Vagina (tissue), 2 donors: ENCODE measurements around the gene CRY1. TPM values are rescaled to one million over a fixed set of nuclear protein-coding genes. Genes with fewer than 3 reads are reported as not detected.
"Not testable (repeated sequence)": the region's sequence is repeated elsewhere in the genome, so short reads cannot be mapped to it uniquely, and the experiment has no call there.

Source experiments
- DNase-seq, 2 donors: peaks; one replicate each; pipeline ENCODE4 v3.0.0-alpha.2; 2017; ENCODE audit errors: extremely low spot score in 2 of 2
- H3K27ac ChIP-seq: fragments of 200-600 bp; sonication (generic); one replicate; pipeline ENCODE4 v1.5.1; 2019
- H3K27me3 ChIP-seq: fragments of 200-600 bp; sonication (generic); one replicate; pipeline ENCODE4 v1.5.1; 2019
- H3K36me3 ChIP-seq, 2 donors: fragments of 200-600 bp; sonication (generic); one replicate each; pipeline ENCODE4 v1.5.1; 2017 to 2019
- H3K4me1 ChIP-seq: fragments of 200-600 bp; sonication (generic); one replicate; pipeline ENCODE4 v1.5.1; 2019
- H3K4me3 ChIP-seq, 2 donors: fragments of 200-600 bp; sonication (generic); 1 replicate in 1 of 2; 2 replicates in 1 of 2; pipeline ENCODE4 v1.5.1; 2016 to 2019
- H3K9me3 ChIP-seq: fragments of 200-600 bp; sonication (generic); one replicate; pipeline ENCODE4 v1.5.1; 2019
- POLR2A ChIP-seq, 2 donors: fragments of 450-650 bp; IDR thresholded peaks; one replicate each; pipeline ENCODE4 v1.6.1; 2017; ENCODE audit warnings: antibody characterized with exemption in 2 of 2, mild to moderate bottlenecking in 2 of 2, moderate library complexity in 2 of 2
- POLR2AphosphoS5 ChIP-seq, 2 donors: sonication (generic); formaldehyde crosslinking; IDR thresholded peaks; one replicate each; pipeline ENCODE4 v1.9.0; 2017; ENCODE audit warnings: antibody characterized with exemption in 2 of 2, mild to moderate bottlenecking in 2 of 2, low read depth in 1 of 2; ENCODE audit not compliant: insufficient read depth in 1 of 2
- intact Hi-C: fragments of 100-400 bp; cut with DNase I; formaldehyde crosslinking; loops from one replicate; pipeline ENCODE4 v1.15.1; 2023
- total RNA-seq: library from RNA; depleted of rRNA; stranded (reverse); fragments of >200 nt; gene quantifications from one replicate; pipeline ENCODE4 v1.2.3, GENCODE V29; 2016
- TF ChIP-seq, protein P1 (sequence below), 3 experiments: fragments of 450-650 bp in 2 of 3; fragments of 200-600 bp in 1 of 3; sonication (generic) in 1 of 3; IDR thresholded peaks; one replicate each; pipeline ENCODE4 v1.5.1; 2017 to 2019; ENCODE audit warnings: antibody characterized with exemption in 3 of 3, mild to moderate bottlenecking in 2 of 3, moderate library complexity in 2 of 3

The CRY1 gene
- total RNA-seq, 1 donor from 2014 or later, result 18.7 TPM

DNA sequence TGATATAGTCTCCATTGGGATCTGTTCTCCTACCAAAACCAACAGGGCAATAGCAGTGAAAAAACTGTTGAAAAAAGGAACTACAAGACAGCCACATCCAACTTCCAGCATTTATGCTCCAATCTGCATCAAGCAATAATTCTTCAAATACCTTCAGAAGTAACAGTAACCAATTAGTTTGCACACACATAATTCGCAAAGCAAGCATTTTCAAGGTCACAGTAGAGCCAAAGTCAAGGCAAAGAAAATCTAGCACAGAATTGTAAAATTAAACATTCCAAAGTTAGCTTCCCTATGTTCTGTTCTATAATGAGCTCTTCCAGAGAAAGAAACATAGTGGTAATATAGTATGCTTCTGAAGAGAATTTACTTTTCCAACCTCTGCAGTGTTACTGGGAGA is 95.4 kb downstream of the CRY1 start:
- TF ChIP-seq POLR2A (IDR thresholded peaks at IDR 0.05), result no peak
- TF ChIP-seq POLR2AphosphoS5 (IDR thresholded peaks at IDR 0.05; ENCODE audit: insufficient read depth in 1 of 2, low read depth in 1 of 2), result no peak
- TF ChIP-seq, protein P1, sequence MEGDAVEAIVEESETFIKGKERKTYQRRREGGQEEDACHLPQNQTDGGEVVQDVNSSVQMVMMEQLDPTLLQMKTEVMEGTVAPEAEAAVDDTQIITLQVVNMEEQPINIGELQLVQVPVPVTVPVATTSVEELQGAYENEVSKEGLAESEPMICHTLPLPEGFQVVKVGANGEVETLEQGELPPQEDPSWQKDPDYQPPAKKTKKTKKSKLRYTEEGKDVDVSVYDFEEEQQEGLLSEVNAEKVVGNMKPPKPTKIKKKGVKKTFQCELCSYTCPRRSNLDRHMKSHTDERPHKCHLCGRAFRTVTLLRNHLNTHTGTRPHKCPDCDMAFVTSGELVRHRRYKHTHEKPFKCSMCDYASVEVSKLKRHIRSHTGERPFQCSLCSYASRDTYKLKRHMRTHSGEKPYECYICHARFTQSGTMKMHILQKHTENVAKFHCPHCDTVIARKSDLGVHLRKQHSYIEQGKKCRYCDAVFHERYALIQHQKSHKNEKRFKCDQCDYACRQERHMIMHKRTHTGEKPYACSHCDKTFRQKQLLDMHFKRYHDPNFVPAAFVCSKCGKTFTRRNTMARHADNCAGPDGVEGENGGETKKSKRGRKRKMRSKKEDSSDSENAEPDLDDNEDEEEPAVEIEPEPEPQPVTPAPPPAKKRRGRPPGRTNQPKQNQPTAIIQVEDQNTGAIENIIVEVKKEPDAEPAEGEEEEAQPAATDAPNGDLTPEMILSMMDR (IDR thresholded peaks at IDR 0.05), result no peak
- Histone ChIP-seq H3K4me3 (no peak overlapping the region), H3K4me1 (no peaks in the 10 kb centered on the region), H3K9me3 (no peaks in the 10 kb centered on the region), H3K36me3 (peaks cover 0 to 12% of the 10 kb centered on the region in 2 donors), H3K27me3 (no peaks in the 10 kb centered on the region), H3K27ac (no peak overlapping the region)
- intact Hi-C loops, result no loop called here
- no peak for DNase-seq

GRCh38 chr12:106996102-106996501 is 97.2 kb downstream of the CRY1 start:
- H3K4me1 ChIP-seq, DNase-seq, H3K27ac ChIP-seq, H3K27me3 ChIP-seq, H3K4me3 ChIP-seq, intact Hi-C loops, H3K9me3 ChIP-seq: not testable (repeated sequence)
- peaks cover 0 to 12% of the 10 kb centered on the region in 2 donors for H3K36me3 ChIP-seq

DNA sequence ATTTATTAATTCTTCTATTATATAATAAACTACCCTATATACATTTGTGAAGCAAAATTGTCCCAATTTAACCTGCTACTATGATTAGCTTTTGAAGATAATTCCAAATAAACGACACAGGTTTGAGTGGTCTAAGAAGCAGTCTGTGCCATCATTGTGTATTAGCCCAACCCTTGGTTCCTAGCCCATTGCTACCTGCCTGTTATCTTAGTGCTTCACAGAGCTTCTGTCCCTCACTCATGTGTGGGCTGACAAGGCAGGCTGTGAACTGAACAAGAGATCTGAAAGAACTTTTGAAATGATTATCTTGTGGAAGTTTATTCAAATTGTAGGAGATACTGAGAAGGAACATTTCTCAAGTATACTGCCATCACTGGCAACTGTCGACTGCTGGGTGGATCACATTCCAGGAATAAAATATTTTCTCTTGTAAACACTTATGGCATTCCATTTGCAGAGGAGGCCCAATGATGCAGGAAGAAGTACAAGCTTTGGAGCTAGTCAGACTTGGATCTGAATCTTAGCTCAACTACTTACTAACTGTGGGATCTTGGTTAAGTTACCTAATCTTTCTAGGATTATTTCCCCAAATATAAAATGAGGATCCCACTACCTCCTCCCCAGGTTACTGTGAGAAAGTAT is 98.6 kb downstream of the CRY1 start:
- Histone ChIP-seq H3K4me3 (no peak overlapping the region), H3K27ac (no peak overlapping the region), H3K27me3 (no peaks in the 10 kb centered on the region), H3K4me1 (no peaks in the 10 kb centered on the region), H3K9me3 (no peaks in the 10 kb centered on the region), H3K36me3 (peaks cover 0 to 12% of the 10 kb centered on the region in 2 donors)
- TF ChIP-seq POLR2AphosphoS5 (IDR thresholded peaks at IDR 0.05; ENCODE audit: insufficient read depth in 1 of 2, low read depth in 1 of 2), result no peak
- TF ChIP-seq POLR2A (IDR thresholded peaks at IDR 0.05), result no peak
- TF ChIP-seq, protein P1 (IDR thresholded peaks at IDR 0.05), result no peak
- intact Hi-C loops, result no loop called here
- no peak for DNase-seq

- DNase-seq, result no peak
- no peaks in the 10 kb centered on the region for H3K27me3 ChIP-seq
- no peaks in the 10 kb centered on the region for H3K9me3 ChIP-seq
- H3K27ac ChIP-seq, result peak overlapping the region; percentile 68
- H3K4me3 ChIP-seq, result peak overlapping the region in 1 of 2 donors; percentile 83
- H3K4me1 ChIP-seq, result peaks cover 33% of the 10 kb centered on the region
- TF ChIP-seq POLR2A (IDR thresholded peaks at IDR 0.05) (no peak), POLR2AphosphoS5 (IDR thresholded peaks at IDR 0.05; ENCODE audit: insufficient read depth in 1 of 2, low read depth in 1 of 2) (no peak)
- TF ChIP-seq, protein P1 (IDR thresholded peaks at IDR 0.05), result no peak
- intact Hi-C loops, result loop anchor here (10.0 kb wide), 1 partner anchor 107 kb away; the partner anchor contains the start of gene CRY1
- no peaks in the 10 kb centered on the region for H3K36me3 ChIP-seq
These were observed 105.5 kb downstream of the CRY1 start for GRCh38 chr12:106987846-106988245.

DNA sequence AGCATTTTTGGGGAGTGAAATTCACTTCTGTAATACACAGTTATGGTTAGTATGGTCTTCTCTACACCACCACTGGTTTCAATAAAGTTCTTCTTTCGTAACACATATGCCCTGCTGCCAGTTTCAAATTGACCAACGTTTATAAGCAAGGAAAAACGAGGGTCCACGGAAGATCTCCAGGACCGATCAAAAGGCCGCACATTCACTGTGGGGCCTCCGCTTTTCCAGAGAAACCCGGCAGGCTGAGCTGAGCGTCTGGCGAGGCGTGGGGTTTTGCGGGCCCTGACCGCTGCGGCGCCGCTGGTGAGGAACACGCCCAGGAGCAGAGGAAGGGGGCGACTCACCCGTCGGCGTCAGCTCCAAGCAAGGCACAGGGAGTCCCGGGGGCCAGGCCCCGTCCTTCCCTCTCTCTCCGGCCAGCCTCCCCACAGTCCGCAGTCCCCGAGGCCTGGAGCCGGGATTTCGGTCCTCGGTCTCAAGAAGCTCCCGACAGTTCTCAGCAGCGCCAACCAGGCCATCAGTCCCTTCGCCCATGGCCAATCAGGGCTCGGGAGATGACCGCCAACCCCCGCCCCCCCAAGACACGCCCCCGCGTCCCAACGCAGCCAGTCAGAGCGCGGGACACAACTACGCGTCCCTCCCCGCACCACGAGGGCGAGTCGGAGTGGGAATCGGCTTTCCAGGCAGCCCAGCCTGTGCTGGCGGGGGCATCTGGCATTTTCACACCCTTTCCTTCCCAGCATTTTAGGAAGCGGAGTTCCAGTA is 106.5 kb downstream of the CRY1 start, which contains the start of gene MTERF2:
TSS of gene MTERF2 (minus strand) at position 522 of the 765 bp plus-strand sequence. CDS start 8,432 bp downstream, outside the sequence.
- H3K9me3 ChIP-seq, result no peaks in the 10 kb centered on the region
- peak; percentile 66 to 94 for TF ChIP-seq POLR2AphosphoS5 (IDR thresholded peaks at IDR 0.05; ENCODE audit: insufficient read depth in 1 of 2, low read depth in 1 of 2)
- TF ChIP-seq, protein P1 (IDR thresholded peaks at IDR 0.05), result no peak
- TF ChIP-seq POLR2A (IDR thresholded peaks at IDR 0.05), result peak in 1 of 2 donors; percentile 50
- intact Hi-C loops, result loop anchor here (10.0 kb wide), 1 partner anchor 108 kb away; the partner anchor contains the start of gene CRY1

More for the DNA sequence above, 106.5 kb downstream of the CRY1 start, which contains the start of gene MTERF2:
- DNase-seq, result peak in 1 of 2 donors; percentile 98
- Histone ChIP-seq H3K27me3 (no peaks in the 10 kb centered on the region), H3K4me3 (peak within 1 kb of the TSS; percentile 71 to 83), H3K27ac (peak within 1 kb of the TSS; percentile 91), H3K36me3 (no peaks in the 10 kb centered on the region), H3K4me1 (peaks cover 33% of the 10 kb centered on the region)
